IMR-90 (cell line): ENCODE results near the gene PLD6.

Experiments
- BHLHE40 ChIP-seq: fragments of 150-350 bp; IDR thresholded peaks from 2 replicates; pipeline ENCODE4 v1.6.1; 2016; ENCODE audit warnings: mild to moderate bottlenecking, low read depth, low read length
- CHD1 ChIP-seq: IDR thresholded peaks from 2 replicates; pipeline ENCODE4 v1.6.1; 2012; ENCODE audit warnings: low read depth, low read length, improper control_type of control experiment
- MXI1 ChIP-seq: IDR thresholded peaks from 2 replicates; pipeline ENCODE4 v1.6.1; 2012; ENCODE audit warnings: low read depth, mild to moderate bottlenecking, low read length, moderate library complexity, borderline replicate concordance
- TF ChIP-seq, protein P1 (sequence below): conservative IDR thresholded peaks from 2 replicates; pipeline ENCODE4 v1.5.1; 2012; ENCODE audit warnings: mild to moderate bottlenecking, low read depth, low read length, improper control_type of control experiment

DNA sequence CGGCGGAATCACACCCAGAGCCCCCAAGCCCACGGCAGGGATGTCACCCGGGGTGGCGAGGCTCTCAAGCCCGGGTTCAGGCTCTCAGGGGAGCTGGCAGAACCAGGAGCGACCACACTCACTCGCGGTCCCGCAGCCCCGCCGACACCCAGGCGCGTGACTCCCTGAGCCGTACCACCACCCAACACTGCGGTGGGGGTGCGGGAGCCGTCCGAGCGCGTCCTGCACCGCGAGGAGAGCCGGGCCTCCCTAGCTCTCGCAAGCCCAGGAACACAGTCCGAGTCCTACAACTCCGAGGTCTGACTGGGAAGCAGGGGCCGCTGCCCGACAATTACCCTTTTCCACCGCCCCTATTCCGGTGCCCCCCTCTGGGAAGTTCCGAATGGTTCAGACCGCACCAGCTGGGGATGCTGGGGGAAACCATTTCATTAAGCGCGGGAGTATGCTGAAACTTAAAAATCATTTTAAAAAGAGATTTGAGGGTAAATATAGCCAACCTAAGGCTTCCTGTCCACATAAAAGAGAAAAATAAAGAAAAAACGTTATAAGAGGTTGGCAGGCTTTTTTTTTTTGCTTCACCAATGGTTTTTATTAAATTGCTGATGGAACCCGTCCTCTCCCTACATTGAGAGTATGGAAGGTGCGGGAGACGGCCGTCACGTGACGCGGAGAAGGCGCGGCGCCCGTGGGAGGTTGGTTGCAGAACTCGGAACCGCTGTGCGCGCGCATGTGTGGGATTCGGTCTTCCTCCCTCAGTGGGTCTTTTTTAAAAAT lies 31.1 kb upstream of the PLD6 start, which contains the start of gene FLCN:
- TF ChIP-seq CHD1 = peak; percentile 99; the same call in 1 of the 2 replicates
- TF ChIP-seq BHLHE40 = peak; percentile 95
- TF ChIP-seq, protein P1, sequence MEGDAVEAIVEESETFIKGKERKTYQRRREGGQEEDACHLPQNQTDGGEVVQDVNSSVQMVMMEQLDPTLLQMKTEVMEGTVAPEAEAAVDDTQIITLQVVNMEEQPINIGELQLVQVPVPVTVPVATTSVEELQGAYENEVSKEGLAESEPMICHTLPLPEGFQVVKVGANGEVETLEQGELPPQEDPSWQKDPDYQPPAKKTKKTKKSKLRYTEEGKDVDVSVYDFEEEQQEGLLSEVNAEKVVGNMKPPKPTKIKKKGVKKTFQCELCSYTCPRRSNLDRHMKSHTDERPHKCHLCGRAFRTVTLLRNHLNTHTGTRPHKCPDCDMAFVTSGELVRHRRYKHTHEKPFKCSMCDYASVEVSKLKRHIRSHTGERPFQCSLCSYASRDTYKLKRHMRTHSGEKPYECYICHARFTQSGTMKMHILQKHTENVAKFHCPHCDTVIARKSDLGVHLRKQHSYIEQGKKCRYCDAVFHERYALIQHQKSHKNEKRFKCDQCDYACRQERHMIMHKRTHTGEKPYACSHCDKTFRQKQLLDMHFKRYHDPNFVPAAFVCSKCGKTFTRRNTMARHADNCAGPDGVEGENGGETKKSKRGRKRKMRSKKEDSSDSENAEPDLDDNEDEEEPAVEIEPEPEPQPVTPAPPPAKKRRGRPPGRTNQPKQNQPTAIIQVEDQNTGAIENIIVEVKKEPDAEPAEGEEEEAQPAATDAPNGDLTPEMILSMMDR = no peak
- 0 out of 2 replicates have a peak, but pooled peaks have one; percentile 56 for TF ChIP-seq MXI1
